Fibroblast of lung (primary cell): ENCODE data around the gene GSG1L.

Source experiments
- CTCF ChIP-seq, 2 donors: IDR thresholded peaks in 1 of 2; conservative IDR thresholded peaks in 1 of 2; 1 replicate in 1 of 2; 2 replicates in 1 of 2; pipeline ENCODE4 v1.5.1; 2011 to 2012; ENCODE audit warnings: low read length in 2 of 2, control low read depth in 1 of 2, inconsistent platforms in 1 of 2, low read depth in 1 of 2, mild to moderate bottlenecking in 1 of 2
- EZH2 ChIP-seq: IDR thresholded peaks from 2 replicates; pipeline ENCODE4 v1.5.1; 2012; ENCODE audit warnings: low read length, control low read depth, mild to moderate bottlenecking; ENCODE audit errors: missing control alignments

- TF ChIP-seq EZH2 (no peak), CTCF (conservative IDR thresholded peaks at IDR 0.05 in 1 of 2, IDR thresholded peaks at IDR 0.05 in 1 of 2; ENCODE audit: low read depth in 1 of 2, low read length in 2 of 2) (no peak)
Measured at GRCh38 chr16:28073836-28074235, 10.3 kb upstream of the GSG1L start.
